CD8-positive, alpha-beta memory T cell (primary cell): ENCODE data around the gene ZNG1A. TPM values are rescaled to one million over a fixed set of nuclear protein-coding genes. Genes with fewer than 3 reads are reported as not detected.
A peak's percentile ranks its signal among the peaks of the same experiment; 100 is the strongest.
"Not testable (repeated sequence)": the region's sequence is repeated elsewhere in the genome, so short reads cannot be mapped to it uniquely, and the experiment has no call there.

ENCODE experiments used
- CTCF ChIA-PET: fragments of 350-600 bp; sonication (Branson Sonifier 250); formaldehyde crosslinking; loops from one replicate; lab custom pipeline; 2021; ENCODE audit warnings: antibody characterized with exemption; lab: Charles Lee
- POLR2A ChIA-PET: fragments of 350-600 bp; sonication (Branson Sonifier 250); formaldehyde crosslinking; loops from one replicate; lab custom pipeline; 2021; ENCODE audit warnings: antibody characterized with exemption; lab: Charles Lee
- DNase-seq, 5 donors: peaks; one replicate each; pipeline versions ENCODE4 v3.0.0 to v3.0.0-alpha.2; 2020 to 2022; ENCODE audit warnings: mixed read lengths in 1 of 5
- H3K27ac ChIP-seq: one replicate; pipeline ENCODE4 v1.7.0; 2013; ENCODE audit warnings: low read depth, mild to moderate bottlenecking, low read length, moderate library complexity
- H3K27me3 ChIP-seq: 2 replicates; pipeline ENCODE4 v1.7.0; 2013; ENCODE audit warnings: low read length, mild to moderate bottlenecking; ENCODE audit not compliant: insufficient read depth, poor library complexity, severe bottlenecking
- H3K36me3 ChIP-seq: 2 replicates; pipeline ENCODE4 v1.7.0; 2013; ENCODE audit warnings: mild to moderate bottlenecking, low read length, moderate library complexity; ENCODE audit not compliant: insufficient read depth
- H3K4me1 ChIP-seq: 2 replicates; pipeline ENCODE4 v1.7.0; 2013; ENCODE audit warnings: mild to moderate bottlenecking, low read length, moderate library complexity; ENCODE audit not compliant: insufficient read depth
- H3K4me3 ChIP-seq: 2 replicates; pipeline ENCODE4 v1.7.0; 2013; ENCODE audit warnings: mild to moderate bottlenecking, low read length
- H3K9me3 ChIP-seq: 2 replicates; pipeline ENCODE4 v1.7.0; 2013; ENCODE audit warnings: mild to moderate bottlenecking, low read length
- H3K27ac Mint-ChIP-seq, 8 donors: one replicate each; pipeline ENCODE4 v1.8.0; 2020 to 2021; ENCODE audit warnings: mixed read lengths in 8 of 8, mild to moderate bottlenecking in 6 of 8, inconsistent platforms in 3 of 8, moderate library complexity in 3 of 8
- H3K27me3 Mint-ChIP-seq, 2 donors: one replicate each; pipeline ENCODE4 v1.8.0; 2020 to 2021; ENCODE audit warnings: mixed read lengths in 2 of 2, mild to moderate bottlenecking in 1 of 2, moderate library complexity in 1 of 2
- H3K36me3 Mint-ChIP-seq, 3 donors: one replicate each; pipeline ENCODE4 v1.8.0; 2020 to 2021; ENCODE audit warnings: mixed read lengths in 3 of 3, inconsistent platforms in 1 of 3, mild to moderate bottlenecking in 1 of 3
- H3K4me1 Mint-ChIP-seq, 3 donors: one replicate each; pipeline ENCODE4 v1.8.0; 2020 to 2021; ENCODE audit warnings: mixed read lengths in 3 of 3, inconsistent platforms in 1 of 3, mild to moderate bottlenecking in 1 of 3
- H3K4me3 Mint-ChIP-seq, 7 donors: one replicate each; pipeline ENCODE4 v1.8.0; 2020 to 2021; ENCODE audit warnings: mixed read lengths in 7 of 7, mild to moderate bottlenecking in 6 of 7, moderate library complexity in 4 of 7, inconsistent platforms in 2 of 7
- H3K9me3 Mint-ChIP-seq, 5 donors: one replicate each; pipeline ENCODE4 v1.8.0; 2020 to 2022; ENCODE audit warnings: mixed read lengths in 5 of 5, mild to moderate bottlenecking in 3 of 5, moderate library complexity in 2 of 5, inconsistent platforms in 1 of 5
- polyA plus RNA-seq: library from polyadenylated mRNA; unstranded; fragments of 300-500 nt; fragmentation: Illumina TruSeq; gene quantifications from one replicate; pipeline ENCODE4 v1.2.3, GENCODE V29; 2021
- total RNA-seq, 2 experiments: library from RNA; stranded (reverse); gene quantifications; one replicate each; pipeline ENCODE4 v1.2.3, GENCODE V29; 2021

Gene ZNG1A
- total RNA-seq = 10 to 100 TPM; 47.3 to 50.1 TPM
- 17.5 TPM for polyA plus RNA-seq

GRCh38 chr9:178970-179383, at the start of gene ZNG1A:
Gene ZNG1A (minus strand): TSS chr9:179056. CDS start chr9:178969, 87 bp downstream.
- H3K9me3 Mint-ChIP-seq, H3K27me3 Mint-ChIP-seq: not testable (repeated sequence)
- H3K4me1 Mint-ChIP-seq = peaks cover 2 to 13% (median 5%) of the 10 kb centered on the region in 3 donors

GRCh38 chr9:227860-228259, 49.0 kb upstream of the ZNG1A start:
- no peak for DNase-seq
- Mint-ChIP-seq H3K4me3 (no peak overlapping the region), H3K9me3 (peaks cover 0 to 2% (median 0%) of the 10 kb centered on the region in 5 donors), H3K36me3 (peaks cover 0 to 6% (median 0%) of the 10 kb centered on the region in 3 donors), H3K4me1 (peaks cover 4 to 13% (median 8%) of the 10 kb centered on the region in 3 donors), H3K27me3 (peaks cover 0 to 2% of the 10 kb centered on the region in 2 donors), H3K27ac (peak overlapping the region in 1 of 8 donors; percentile 68)
- peaks cover 8% of the 10 kb centered on the region for H3K4me1 ChIP-seq
- POLR2A ChIA-PET = no interaction called here
- CTCF ChIA-PET = interaction anchor here (1.4 to 1.5 kb wide), 2 partner anchors 11 to 13 kb away, joined by 3 to 4 read pairs; partner anchors contain the start of gene DOCK8
- H3K36me3 ChIP-seq = no peaks in the 10 kb centered on the region
- H3K4me3 ChIP-seq = no peak overlapping the region
- H3K9me3 ChIP-seq = no peaks in the 10 kb centered on the region
- no peaks in the 10 kb centered on the region for H3K27me3 ChIP-seq
- no peak overlapping the region for H3K27ac ChIP-seq

More at GRCh38 chr9:178970-179383, at the start of gene ZNG1A:
- POLR2A ChIA-PET, H3K4me3 ChIP-seq, H3K27me3 ChIP-seq, H3K36me3 ChIP-seq, H3K36me3 Mint-ChIP-seq, H3K4me1 ChIP-seq, H3K27ac ChIP-seq, CTCF ChIA-PET, H3K9me3 ChIP-seq: not testable (repeated sequence)
- DNase-seq = peak; percentile 11 to 92 (median 80)
- H3K27ac Mint-ChIP-seq = peak within 1 kb of the TSS; percentile 82 to 97 (median 94)
- peak within 1 kb of the TSS in 6 of 7 donors; percentile 70 to 87 (median 82) for H3K4me3 Mint-ChIP-seq

- H3K4me3 Mint-ChIP-seq = peak overlapping the region in 3 of 7 donors; percentile 9 to 73 (median 40)
- H3K36me3 Mint-ChIP-seq = peaks cover 0 to 6% (median 0%) of the 10 kb centered on the region in 3 donors
- H3K27me3 Mint-ChIP-seq = peaks cover 0 to 2% of the 10 kb centered on the region in 2 donors
- H3K4me1 Mint-ChIP-seq = peaks cover 18 to 29% (median 26%) of the 10 kb centered on the region in 3 donors
- Histone ChIP-seq H3K9me3 (no peaks in the 10 kb centered on the region), H3K4me3 (no peak overlapping the region), H3K27ac (no peak overlapping the region), H3K4me1 (peaks cover 16% of the 10 kb centered on the region), H3K27me3 (no peaks in the 10 kb centered on the region), H3K36me3 (no peaks in the 10 kb centered on the region)
- H3K9me3 Mint-ChIP-seq = peaks cover 0 to 2% (median 0%) of the 10 kb centered on the region in 5 donors
- ChIA-PET POLR2A (interaction anchor here (1.8 kb wide), 1 partner anchor 10 kb away, joined by 5 read pairs; the partner anchor contains the start of gene DOCK8), CTCF (interaction anchor here (1.1 to 1.2 kb wide), 2 partner anchors 13 to 81 kb away, joined by 3 to 4 read pairs; no protein-coding TSS in a partner anchor)
- H3K27ac Mint-ChIP-seq = no peak overlapping the region
- DNase-seq = no peak
Observed at GRCh38 chr9:224582-225520, 46.0 kb upstream of the ZNG1A start.

- Histone ChIP-seq H3K27ac (no peak overlapping the region), H3K9me3 (no peaks in the 10 kb centered on the region), H3K4me3 (no peak overlapping the region), H3K4me1 (peaks cover 16% of the 10 kb centered on the region), H3K27me3 (no peaks in the 10 kb centered on the region), H3K36me3 (no peaks in the 10 kb centered on the region)
- H3K36me3 Mint-ChIP-seq = peaks cover 0 to 1% (median 0%) of the 10 kb centered on the region in 3 donors
- no peaks in the 10 kb centered on the region for H3K9me3 Mint-ChIP-seq
- H3K27me3 Mint-ChIP-seq = no peaks in the 10 kb centered on the region
- H3K27ac Mint-ChIP-seq = no peak overlapping the region
- peaks cover 18 to 27% (median 26%) of the 10 kb centered on the region in 3 donors for H3K4me1 Mint-ChIP-seq
- H3K4me3 Mint-ChIP-seq = peak overlapping the region in 2 of 7 donors; percentile 9 to 73
- POLR2A ChIA-PET = interaction anchor here (1.8 kb wide), 1 partner anchor 9 kb away, joined by 5 read pairs; the partner anchor contains the start of gene DOCK8
- no peak for DNase-seq
- CTCF ChIA-PET = no interaction called here
Observed at GRCh38 chr9:224026-224425, 45.2 kb upstream of the ZNG1A start.

- no peaks in the 10 kb centered on the region for H3K27me3 ChIP-seq
- H3K36me3 Mint-ChIP-seq = no peaks in the 10 kb centered on the region
- H3K27ac ChIP-seq = no peak overlapping the region
- H3K27me3 Mint-ChIP-seq = no peaks in the 10 kb centered on the region
- H3K4me1 ChIP-seq = peaks cover 16% of the 10 kb centered on the region
- ChIA-PET CTCF (interaction anchor here (1.0 kb wide), 1 partner anchor 50 kb away, joined by 4 read pairs; no protein-coding TSS in a partner anchor), POLR2A (interaction anchor here (1.8 kb wide), 1 partner anchor 8 kb away, joined by 5 read pairs; the partner anchor contains the start of gene DOCK8)
- no peaks in the 10 kb centered on the region for H3K36me3 ChIP-seq
- peak overlapping the region in 2 of 8 donors; percentile 17 to 35 for H3K27ac Mint-ChIP-seq
- H3K9me3 Mint-ChIP-seq = no peaks in the 10 kb centered on the region
- H3K9me3 ChIP-seq = no peaks in the 10 kb centered on the region
- H3K4me1 Mint-ChIP-seq = peaks cover 18 to 29% (median 26%) of the 10 kb centered on the region in 3 donors
- no peak for DNase-seq
- no peak overlapping the region for H3K4me3 Mint-ChIP-seq
- no peak overlapping the region for H3K4me3 ChIP-seq
Observed at GRCh38 chr9:223152-223551, 44.3 kb upstream of the ZNG1A start.

- peaks cover 22 to 34% (median 26%) of the 10 kb centered on the region in 3 donors for H3K4me1 Mint-ChIP-seq
- H3K27me3 Mint-ChIP-seq = no peaks in the 10 kb centered on the region
- CTCF ChIA-PET = interaction anchor here (1.0 kb wide), 1 partner anchor 51 kb away, joined by 4 read pairs; no protein-coding TSS in a partner anchor
- POLR2A ChIA-PET = interaction anchor here (0.7 kb wide), 1 partner anchor 65 kb away, joined by 4 read pairs; no protein-coding TSS in a partner anchor
- Histone ChIP-seq H3K27me3 (no peaks in the 10 kb centered on the region), H3K9me3 (no peaks in the 10 kb centered on the region), H3K27ac (no peak overlapping the region), H3K4me3 (no peak overlapping the region), H3K4me1 (peaks cover 16% of the 10 kb centered on the region), H3K36me3 (no peaks in the 10 kb centered on the region)
- H3K9me3 Mint-ChIP-seq = no peaks in the 10 kb centered on the region
- no peak for DNase-seq
- peak overlapping the region; percentile 4 to 45 (median 25) for H3K4me3 Mint-ChIP-seq
- H3K36me3 Mint-ChIP-seq = no peaks in the 10 kb centered on the region
- peak overlapping the region in 7 of 8 donors; percentile 21 to 83 (median 54) for H3K27ac Mint-ChIP-seq
Observed at GRCh38 chr9:221989-222776, 43.3 kb upstream of the ZNG1A start.

GRCh38 chr9:219670-220365, 41.0 kb upstream of the ZNG1A start:
- Histone ChIP-seq H3K4me1 (peaks cover 29% of the 10 kb centered on the region), H3K27ac (no peak overlapping the region), H3K36me3 (no peaks in the 10 kb centered on the region), H3K4me3 (no peak overlapping the region), H3K9me3 (no peaks in the 10 kb centered on the region), H3K27me3 (no peaks in the 10 kb centered on the region)
- ChIA-PET CTCF (interaction anchor here (1.0 kb wide), 1 partner anchor 53 kb away, joined by 3 read pairs; no protein-coding TSS in a partner anchor), POLR2A (interaction anchor here (0.7 kb wide), 1 partner anchor 460 kb away, joined by 3 read pairs; no protein-coding TSS in a partner anchor)
- Mint-ChIP-seq H3K9me3 (no peaks in the 10 kb centered on the region), H3K27me3 (no peaks in the 10 kb centered on the region), H3K36me3 (peaks cover 0 to 1% (median 0%) of the 10 kb centered on the region in 3 donors), H3K27ac (peak overlapping the region in 2 of 8 donors; percentile 11 to 48), H3K4me3 (no peak overlapping the region), H3K4me1 (peaks cover 40 to 54% (median 42%) of the 10 kb centered on the region in 3 donors)
- DNase-seq = no peak
